RWPE2 (cell line): ENCODE measurements around the gene TRHDE.
A peak's percentile ranks its signal among the peaks of the same experiment; 100 is the strongest.

Source experiments
- ATAC-seq: fragments of 200-7000 bp; cut with Tn5 transposase; 3 replicates; pipeline ENCODE4 v1.9.1; 2021; ENCODE audit warnings: low read depth
- DNase-seq: peaks from one replicate; pipeline ENCODE4 v3.0.0-alpha.2; 2020; ENCODE audit warnings: low spot score
- H3K27ac ChIP-seq: fragments of 450-650 bp; 2 replicates; pipeline ENCODE4 v1.5.1; 2017; ENCODE audit warnings: mild to moderate bottlenecking; ENCODE audit not compliant: poor library complexity, severe bottlenecking
- H3K27me3 ChIP-seq: fragments of 250-450 bp; sonication (Bioruptor Pico); 2 replicates; pipeline ENCODE4 v1.5.1; 2021; ENCODE audit warnings: mild to moderate bottlenecking, moderate library complexity; ENCODE audit not compliant: insufficient read depth, poor library complexity, severe bottlenecking
- H3K36me3 ChIP-seq: fragments of 250-450 bp; sonication (Bioruptor Pico); 2 replicates; pipeline ENCODE4 v1.5.1; 2020; ENCODE audit warnings: low read depth, mild to moderate bottlenecking, moderate library complexity
- H3K4me1 ChIP-seq: fragments of 250-450 bp; sonication (Bioruptor Pico); 2 replicates; pipeline ENCODE4 v1.5.1; 2021; ENCODE audit warnings: mild to moderate bottlenecking, moderate library complexity; ENCODE audit not compliant: insufficient read depth, poor library complexity, severe bottlenecking
- H3K4me3 ChIP-seq: fragments of 250-450 bp; sonication (Bioruptor Pico); 2 replicates; pipeline ENCODE4 v1.5.1; 2021; ENCODE audit warnings: mild to moderate bottlenecking, moderate library complexity; ENCODE audit not compliant: severe bottlenecking
- H3K9me3 ChIP-seq: fragments of 250-450 bp; sonication (Bioruptor Pico); 2 replicates; pipeline ENCODE4 v1.5.1; 2021; ENCODE audit warnings: mild to moderate bottlenecking, moderate library complexity; ENCODE audit not compliant: severe bottlenecking
- CTCF ChIP-seq: fragments of 450-650 bp; IDR thresholded peaks from one replicate; pipeline ENCODE4 v1.5.1; 2017; ENCODE audit warnings: mild to moderate bottlenecking, moderate library complexity; ENCODE audit not compliant: poor library complexity, severe bottlenecking

Gene TRHDE

GRCh38 chr12:72313806-72314205 is 41.6 kb downstream of the TRHDE start:
- Histone ChIP-seq H3K36me3 (no peaks in the 10 kb centered on the region), H3K9me3 (no peaks in the 10 kb centered on the region), H3K27ac (no peak overlapping the region), H3K4me3 (no peak overlapping the region), H3K27me3 (no peaks in the 10 kb centered on the region), H3K4me1 (no peaks in the 10 kb centered on the region)
- DNase-seq (no peak), ATAC-seq (no peak)
- TF ChIP-seq CTCF: no peak

GRCh38 chr12:72315858-72316257 is 43.7 kb downstream of the TRHDE start:
- H3K9me3 ChIP-seq: no peaks in the 10 kb centered on the region
- no peak overlapping the region for H3K27ac ChIP-seq
- no peaks in the 10 kb centered on the region for H3K4me1 ChIP-seq
- no peaks in the 10 kb centered on the region for H3K27me3 ChIP-seq
- ATAC-seq: no peak
- no peak overlapping the region for H3K4me3 ChIP-seq
- DNase-seq: no peak
- no peak for TF ChIP-seq CTCF
- no peaks in the 10 kb centered on the region for H3K36me3 ChIP-seq

GRCh38 chr12:72318341-72318740 is 46.2 kb downstream of the TRHDE start:
- Histone ChIP-seq H3K27me3 (peaks cover 11% of the 10 kb centered on the region), H3K27ac (no peak overlapping the region), H3K36me3 (no peaks in the 10 kb centered on the region), H3K9me3 (no peaks in the 10 kb centered on the region), H3K4me3 (no peak overlapping the region), H3K4me1 (no peaks in the 10 kb centered on the region)
- no peak for DNase-seq
- TF ChIP-seq CTCF: no peak
- no peak for ATAC-seq

- H3K4me3 ChIP-seq: no peak overlapping the region
- H3K27ac ChIP-seq: no peak overlapping the region
- ATAC-seq: no peak
- H3K9me3 ChIP-seq: no peaks in the 10 kb centered on the region
- DNase-seq: no peak
- no peaks in the 10 kb centered on the region for H3K36me3 ChIP-seq
- TF ChIP-seq CTCF: no peak
- no peaks in the 10 kb centered on the region for H3K4me1 ChIP-seq
- H3K27me3 ChIP-seq: peaks cover 13% of the 10 kb centered on the region
Observed at GRCh38 chr12:72323881-72324280, 51.7 kb downstream of the TRHDE start.

GRCh38 chr12:72330301-72330700 is 58.1 kb downstream of the TRHDE start:
- peak; percentile 46; the same call in 1 of the 3 replicates for ATAC-seq
- Histone ChIP-seq H3K9me3 (no peaks in the 10 kb centered on the region), H3K4me1 (no peaks in the 10 kb centered on the region)

More at GRCh38 chr12:72330301-72330700, 58.1 kb downstream of the TRHDE start:
- no peak overlapping the region for H3K27ac ChIP-seq
- no peak for TF ChIP-seq CTCF
- DNase-seq: no peak
- no peak overlapping the region for H3K4me3 ChIP-seq
- no peaks in the 10 kb centered on the region for H3K36me3 ChIP-seq
- peaks cover 11% of the 10 kb centered on the region for H3K27me3 ChIP-seq
